ENCODE data around the gene SNAPC3. TPM values are rescaled to one million over a fixed set of nuclear protein-coding genes. Genes with fewer than 3 reads are reported as not detected.

SNAPC3 gene
- 20.7 and 21.9 TPM in 2 replicates for total RNA-seq (2022)
- percentile 82 among the genes with signal in this experiment for Bru-seq, nascent RNA
- BruChase-seq, experiment 1, labeled RNA remaining after a 6-hour chase = percentile 80 among the genes with signal in this experiment
- percentile 83 among the genes with signal in this experiment for BruChase-seq, experiment 2, labeled RNA remaining after a 2-hour chase
- long read RNA-seq, full-length matches to known transcripts = 68 of 87 reads
- long read RNA-seq, partial matches to known transcripts = 2 of 87 reads
- long read RNA-seq, other reads (novel, unspliced or antisense) = 17 of 87 reads

GRCh38 chr9:15422372-15423230 lies at the start of gene SNAPC3:
SNAPC3 (plus strand) TSS chr9:15422876; CDS start chr9:15422880, 4 bp downstream.
- H3K27me3 Mint-ChIP-seq (ENCODE audit: insufficient read depth, unreplicated experiment) = no peaks in the 10 kb centered on the region
- H3K4me1 Mint-ChIP-seq (ENCODE audit: insufficient read depth, unreplicated experiment) = peaks cover 21% of the 10 kb centered on the region
- TF ChIP-seq CTCF (IDR thresholded peaks at IDR 0.05; ENCODE audit: unreplicated experiment) = no peak
- peak within 1 kb of the TSS; percentile 84 for H3K27ac Mint-ChIP-seq (ENCODE audit: low read depth, unreplicated experiment)
- peak; percentile 94 for DNase-seq (ENCODE audit: unreplicated experiment)
- no peaks in the 10 kb centered on the region for H3K9me3 Mint-ChIP-seq (ENCODE audit: unreplicated experiment)
- peaks cover 32% of the 10 kb centered on the region for H3K36me3 Mint-ChIP-seq (ENCODE audit: insufficient read depth, unreplicated experiment)
- peak within 1 kb of the TSS; percentile 79 for H3K4me3 Mint-ChIP-seq (ENCODE audit: unreplicated experiment)
- BruUV-seq (replicated peaks) = no TSS peak
- intact Hi-C loops (cut with micrococcal nuclease) = loop anchor here (1.0 to 2.0 kb wide), 2 partner anchors 115 to 184 kb away; partner anchors contain the start of gene TTC39B
- ChIA-PET POLR2A (interaction anchor here (0.6 to 4.5 kb wide), 14 partner anchors 8 to 179 kb away, joined by 3 to 48 read pairs (median 3); partner anchors contain the start of genes CCDC171, PSIP1 and TTC39B), CTCF (interaction anchor here (0.6 to 2.0 kb wide), 13 partner anchors 11 to 319 kb away, joined by 3 to 8 read pairs (median 5); partner anchors contain the start of genes CCDC171 and TTC39B)

- ChIA-PET CTCF (interaction anchor here (0.8 to 1.4 kb wide), 3 partner anchors 9 to 96 kb away, joined by 3 to 4 read pairs (median 4); no protein-coding TSS in a partner anchor), POLR2A (no interaction called here)
- intact Hi-C loops (cut with micrococcal nuclease) = no loop called here
- Mint-ChIP-seq H3K27ac (ENCODE audit: low read depth, unreplicated experiment) (no peak overlapping the region), H3K4me1 (ENCODE audit: insufficient read depth, unreplicated experiment) (no peaks in the 10 kb centered on the region), H3K36me3 (ENCODE audit: insufficient read depth, unreplicated experiment) (no peaks in the 10 kb centered on the region), H3K9me3 (ENCODE audit: unreplicated experiment) (no peaks in the 10 kb centered on the region), H3K27me3 (ENCODE audit: insufficient read depth, unreplicated experiment) (no peaks in the 10 kb centered on the region), H3K4me3 (ENCODE audit: unreplicated experiment) (no peak overlapping the region)
- no peak for DNase-seq (ENCODE audit: unreplicated experiment)
- TF ChIP-seq CTCF (IDR thresholded peaks at IDR 0.05; ENCODE audit: unreplicated experiment) = no peak
- no TSS peak for BruUV-seq (replicated peaks)
These were observed 48.8 kb upstream of the SNAPC3 start for GRCh38 chr9:15373881-15374280.

GRCh38 chr9:15374310-15374709 lies 48.4 kb upstream of the SNAPC3 start:
- BruUV-seq (replicated peaks) = no TSS peak
- POLR2A ChIA-PET = no interaction called here
- TF ChIP-seq CTCF (IDR thresholded peaks at IDR 0.05; ENCODE audit: unreplicated experiment) = no peak
- DNase-seq (ENCODE audit: unreplicated experiment) = no peak
- Mint-ChIP-seq H3K27me3 (ENCODE audit: insufficient read depth, unreplicated experiment) (no peaks in the 10 kb centered on the region), H3K27ac (ENCODE audit: low read depth, unreplicated experiment) (no peak overlapping the region), H3K36me3 (ENCODE audit: insufficient read depth, unreplicated experiment) (no peaks in the 10 kb centered on the region), H3K9me3 (ENCODE audit: unreplicated experiment) (no peaks in the 10 kb centered on the region), H3K4me3 (ENCODE audit: unreplicated experiment) (no peak overlapping the region), H3K4me1 (ENCODE audit: insufficient read depth, unreplicated experiment) (no peaks in the 10 kb centered on the region)
- intact Hi-C loops (cut with micrococcal nuclease) = no loop called here
- CTCF ChIA-PET = interaction anchor here (0.6 to 1.4 kb wide), 3 partner anchors 41 to 96 kb away, joined by 3 to 4 read pairs (median 4); no protein-coding TSS in a partner anchor

GRCh38 chr9:15374825-15375224 lies 47.9 kb upstream of the SNAPC3 start:
- no peaks in the 10 kb centered on the region for H3K9me3 Mint-ChIP-seq (ENCODE audit: unreplicated experiment)
- no peak overlapping the region for H3K27ac Mint-ChIP-seq (ENCODE audit: low read depth, unreplicated experiment)
- H3K36me3 Mint-ChIP-seq (ENCODE audit: insufficient read depth, unreplicated experiment) = no peaks in the 10 kb centered on the region
- H3K4me3 Mint-ChIP-seq (ENCODE audit: unreplicated experiment) = no peak overlapping the region
- no peak for DNase-seq (ENCODE audit: unreplicated experiment)
- BruUV-seq (replicated peaks) = no TSS peak
- no peaks in the 10 kb centered on the region for H3K27me3 Mint-ChIP-seq (ENCODE audit: insufficient read depth, unreplicated experiment)
- ChIA-PET CTCF (interaction anchor here (0.6 to 0.7 kb wide), 2 partner anchors 51 to 55 kb away, joined by 3 to 4 read pairs; no protein-coding TSS in a partner anchor), POLR2A (no interaction called here)
- H3K4me1 Mint-ChIP-seq (ENCODE audit: insufficient read depth, unreplicated experiment) = no peaks in the 10 kb centered on the region
- intact Hi-C loops (cut with micrococcal nuclease) = no loop called here
- TF ChIP-seq CTCF (IDR thresholded peaks at IDR 0.05; ENCODE audit: unreplicated experiment) = no peak
